ENCODE measurements around the gene SLC35G2. TPM values are rescaled to one million over a fixed set of nuclear protein-coding genes. Genes with fewer than 3 reads are reported as not detected.

SLC35G2 gene
- total RNA-seq, 4 donors from 2014 or later = 3.3 to 6.1 (median 5.4) TPM

Other genes starting within 250 kb of the SLC35G2 start
- gene STAG1, start 66.7 kb upstream of the SLC35G2 start, total RNA-seq = 10 to 100 TPM; 39.3 to 53.3 (median 51.3) TPM
- 10 to 100 TPM; 35.4 to 44.6 (median 42.7) TPM for gene NCK1, start 43.1 kb downstream of the SLC35G2 start, total RNA-seq
- gene IL20RB, start 138.9 kb downstream of the SLC35G2 start, total RNA-seq = 1 to 10 TPM in 2 of 4 donors, under 1 TPM in 2; 0.62 to 7.3 (median 1.0) TPM

All from gastroesophageal sphincter (tissue), 4 donors.